Caco-2 (cell line): ENCODE results near the gene RAD51B. TPM values are rescaled to one million over a fixed set of nuclear protein-coding genes. Genes with fewer than 3 reads are reported as not detected.
A peak's percentile ranks its signal among the peaks of the same experiment; 100 is the strongest.

ENCODE experiments used
- BruUV-seq: library from RNA; stranded (reverse); fragments of 400-500 nt; replicated peaks from 2 replicates; lab custom pipeline; 2021; lab: Mats Ljungman, UMichigan
- CTCF ChIA-PET: fragments of 300-600 bp; sonication (Branson Sonifier 250); formaldehyde crosslinking; loops from one replicate; lab custom pipeline; 2022; ENCODE audit warnings: antibody characterized with exemption; lab: Charles Lee
- POLR2A ChIA-PET: fragments of 300-600 bp; sonication (Branson Sonifier 250); formaldehyde crosslinking; loops from one replicate; lab custom pipeline; 2022; ENCODE audit warnings: antibody characterized with exemption; lab: Charles Lee
- DNase-seq, 2 experiments: peaks; one replicate each; pipeline versions ENCODE4 v3.0.0 to v3.0.0-alpha.2; 2020 to 2022
- H3K27me3 ChIP-seq: replicated peaks from 2 replicates; pipeline ENCODE4 v1.6.0; 2011; ENCODE audit warnings: low read length; ENCODE audit not compliant: control insufficient read depth, insufficient read depth
- H3K36me3 ChIP-seq: 2 replicates; pipeline ENCODE4 v1.5.1; 2011; ENCODE audit warnings: low read length; ENCODE audit not compliant: control insufficient read depth, insufficient read depth
- H3K4me1 ChIP-seq: fragments of 250-450 bp; sonication (Bioruptor Pico); 2 replicates; pipeline ENCODE4 v1.5.1; 2020; ENCODE audit warnings: mild to moderate bottlenecking
- H3K4me3 ChIP-seq: 2 replicates; pipeline ENCODE4 v1.5.1; 2011; ENCODE audit warnings: low read depth, mild to moderate bottlenecking, control low read depth, low read length
- H3K9me3 ChIP-seq: fragments of 250-450 bp; sonication (Bioruptor Pico); 2 replicates; pipeline ENCODE4 v1.5.1; 2020; ENCODE audit warnings: mild to moderate bottlenecking, moderate library complexity
- H3K27ac Mint-ChIP-seq: one replicate; pipeline ENCODE4 v1.8.0; 2022; ENCODE audit warnings: mixed read lengths; ENCODE audit not compliant: unreplicated experiment
- H3K27me3 Mint-ChIP-seq: one replicate; pipeline ENCODE4 v1.8.0; 2022; ENCODE audit warnings: mixed read lengths; ENCODE audit not compliant: insufficient read depth, unreplicated experiment
- H3K36me3 Mint-ChIP-seq: one replicate; pipeline ENCODE4 v1.8.0; 2022; ENCODE audit warnings: mild to moderate bottlenecking, mixed read lengths; ENCODE audit not compliant: insufficient read depth, unreplicated experiment
- H3K4me1 Mint-ChIP-seq: one replicate; pipeline ENCODE4 v1.8.0; 2022; ENCODE audit warnings: low read depth, mixed read lengths; ENCODE audit not compliant: unreplicated experiment
- H3K4me3 Mint-ChIP-seq: one replicate; pipeline ENCODE4 v1.8.0; 2022; ENCODE audit warnings: mild to moderate bottlenecking, moderate library complexity, mixed read lengths; ENCODE audit not compliant: unreplicated experiment
- H3K9me3 Mint-ChIP-seq: one replicate; pipeline ENCODE4 v1.8.0; 2022; ENCODE audit warnings: mixed read lengths; ENCODE audit not compliant: unreplicated experiment
- CTCF ChIP-seq, 2 experiments: fragments of 200-600 bp in 1 of 2; IDR thresholded peaks; 1 replicate in 1 of 2; 2 replicates in 1 of 2; pipeline versions ENCODE4 v1.5.1 to v1.8.0; 2011 to 2022; ENCODE audit warnings: antibody characterized with exemption in 1 of 2, control low read depth in 1 of 2, inconsistent platforms in 1 of 2, low read depth in 1 of 2, low read length in 1 of 2, mild to moderate bottlenecking in 1 of 2, moderate library complexity in 1 of 2; ENCODE audit not compliant: insufficient read depth in 1 of 2, severe bottlenecking in 1 of 2, unreplicated experiment in 1 of 2
- intact Hi-C: fragments of 100-400 bp; cut with micrococcal nuclease; formaldehyde crosslinking; loops from one replicate; pipeline ENCODE4 v1.10.0; 2022; ENCODE audit not compliant: unreplicated experiment
- total RNA-seq: library from RNA; stranded (reverse); gene quantifications from 2 replicates; pipeline ENCODE4 v1.2.3, GENCODE V29; 2022

The RAD51B gene
- total RNA-seq, 1 experiment from 2014 or later: 16.7 TPM

- no TSS peak for BruUV-seq
Observed at GRCh38 chr14:68396461-68396860, 576.9 kb downstream of the RAD51B start.

DNA sequence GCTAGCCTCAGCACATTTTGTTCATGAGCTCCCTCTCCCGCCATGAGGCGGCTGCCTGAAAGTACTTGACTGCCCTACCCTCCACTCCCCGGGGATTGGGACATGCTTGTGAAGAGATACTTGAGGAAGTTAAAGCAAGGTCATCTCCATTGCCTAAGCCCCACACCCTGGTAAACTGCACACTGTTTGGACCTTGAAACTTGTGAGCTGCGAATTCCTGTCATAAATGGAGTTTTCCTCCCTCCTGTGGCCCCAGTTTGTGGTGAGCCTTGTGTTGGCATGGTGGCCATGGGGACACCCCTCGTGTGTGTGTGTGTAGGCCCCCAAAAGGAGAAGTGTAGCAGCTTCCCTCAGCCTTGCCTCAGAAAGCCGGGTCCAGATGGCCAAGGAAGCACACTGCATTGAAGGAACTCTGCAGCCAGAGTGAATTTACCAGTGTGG is 577.8 kb downstream of the RAD51B start:
- no TSS peak for BruUV-seq
- intact Hi-C loops: no loop called here
- TF ChIP-seq CTCF (IDR thresholded peaks at IDR 0.05; ENCODE audit: insufficient read depth in 1 of 2, low read depth in 1 of 2, low read length in 1 of 2, severe bottlenecking in 1 of 2, unreplicated experiment in 1 of 2): no peak
- POLR2A ChIA-PET: no interaction called here
- Mint-ChIP-seq H3K36me3 (no peaks in the 10 kb centered on the region), H3K9me3 (no peaks in the 10 kb centered on the region), H3K27me3 (no peaks in the 10 kb centered on the region), H3K4me1 (peaks cover 23% of the 10 kb centered on the region), H3K4me3 (no peak overlapping the region), H3K27ac (peak overlapping the region; percentile 69)
- DNase-seq: peak; percentile 32 to 50
- peaks cover 30% of the 10 kb centered on the region for H3K4me1 ChIP-seq
- H3K27me3 ChIP-seq: no peaks in the 10 kb centered on the region
- H3K9me3 ChIP-seq: no peaks in the 10 kb centered on the region
- H3K4me3 ChIP-seq: no peak overlapping the region
- no peaks in the 10 kb centered on the region; the same call in 1 of the 2 replicates for H3K36me3 ChIP-seq
- CTCF ChIA-PET: no interaction called here

More at GRCh38 chr14:68396461-68396860, 576.9 kb downstream of the RAD51B start:
- POLR2A ChIA-PET: no interaction called here
- H3K36me3 Mint-ChIP-seq: no peaks in the 10 kb centered on the region
- no peak for TF ChIP-seq CTCF (IDR thresholded peaks at IDR 0.05; ENCODE audit: insufficient read depth in 1 of 2, low read depth in 1 of 2, low read length in 1 of 2, severe bottlenecking in 1 of 2, unreplicated experiment in 1 of 2)
- Histone ChIP-seq H3K4me1 (peaks cover 22% of the 10 kb centered on the region), H3K36me3 (no peaks in the 10 kb centered on the region; the same call in 1 of the 2 replicates), H3K27me3 (no peaks in the 10 kb centered on the region), H3K4me3 (no peak overlapping the region), H3K9me3 (no peaks in the 10 kb centered on the region)
- peaks cover 26% of the 10 kb centered on the region for H3K4me1 Mint-ChIP-seq
- no peak for DNase-seq
- peaks cover under 1% of the 10 kb centered on the region for H3K9me3 Mint-ChIP-seq
- H3K27me3 Mint-ChIP-seq: no peaks in the 10 kb centered on the region
- no peak overlapping the region for H3K4me3 Mint-ChIP-seq
- CTCF ChIA-PET: no interaction called here
- intact Hi-C loops: no loop called here
- H3K27ac Mint-ChIP-seq: no peak overlapping the region

- Mint-ChIP-seq H3K9me3 (no peaks in the 10 kb centered on the region), H3K36me3 (no peaks in the 10 kb centered on the region), H3K4me1 (peaks cover 20% of the 10 kb centered on the region), H3K27ac (peak overlapping the region; percentile 69), H3K27me3 (no peaks in the 10 kb centered on the region), H3K4me3 (no peak overlapping the region)
- POLR2A ChIA-PET: no interaction called here
- Histone ChIP-seq H3K4me1 (peaks cover 34% of the 10 kb centered on the region), H3K9me3 (no peaks in the 10 kb centered on the region), H3K36me3 (no peaks in the 10 kb centered on the region; the same call in 1 of the 2 replicates), H3K4me3 (no peak overlapping the region), H3K27me3 (no peaks in the 10 kb centered on the region)
- no TSS peak for BruUV-seq
- peak; percentile 32 to 54 for DNase-seq
- no peak for TF ChIP-seq CTCF (IDR thresholded peaks at IDR 0.05; ENCODE audit: insufficient read depth in 1 of 2, low read depth in 1 of 2, low read length in 1 of 2, severe bottlenecking in 1 of 2, unreplicated experiment in 1 of 2)
- CTCF ChIA-PET: no interaction called here
- intact Hi-C loops: no loop called here
Observed at GRCh38 chr14:68397822-68398221, 578.2 kb downstream of the RAD51B start.
